Endothelial cell of umbilical vein (primary cell): Measurements from ENCODE around the gene POLR2C.

Source experiments
- CTCF ChIP-seq, 2 donors: IDR thresholded peaks; 1 replicate in 1 of 2; 2 replicates in 1 of 2; pipeline ENCODE4 v1.5.1; 2011; ENCODE audit warnings: low read length in 2 of 2, mild to moderate bottlenecking in 2 of 2, moderate library complexity in 2 of 2, control low read depth in 1 of 2, inconsistent platforms in 1 of 2, low read depth in 1 of 2; ENCODE audit not compliant: insufficient read depth in 1 of 2; ENCODE audit errors: extremely low read depth in 1 of 2
- EZH2 ChIP-seq: IDR thresholded peaks from 2 replicates; pipeline ENCODE4 v1.6.1; 2012; ENCODE audit warnings: borderline replicate concordance, low read depth, mild to moderate bottlenecking, moderate library complexity, low read length, inconsistent platforms; ENCODE audit not compliant: severe bottlenecking

DNA sequence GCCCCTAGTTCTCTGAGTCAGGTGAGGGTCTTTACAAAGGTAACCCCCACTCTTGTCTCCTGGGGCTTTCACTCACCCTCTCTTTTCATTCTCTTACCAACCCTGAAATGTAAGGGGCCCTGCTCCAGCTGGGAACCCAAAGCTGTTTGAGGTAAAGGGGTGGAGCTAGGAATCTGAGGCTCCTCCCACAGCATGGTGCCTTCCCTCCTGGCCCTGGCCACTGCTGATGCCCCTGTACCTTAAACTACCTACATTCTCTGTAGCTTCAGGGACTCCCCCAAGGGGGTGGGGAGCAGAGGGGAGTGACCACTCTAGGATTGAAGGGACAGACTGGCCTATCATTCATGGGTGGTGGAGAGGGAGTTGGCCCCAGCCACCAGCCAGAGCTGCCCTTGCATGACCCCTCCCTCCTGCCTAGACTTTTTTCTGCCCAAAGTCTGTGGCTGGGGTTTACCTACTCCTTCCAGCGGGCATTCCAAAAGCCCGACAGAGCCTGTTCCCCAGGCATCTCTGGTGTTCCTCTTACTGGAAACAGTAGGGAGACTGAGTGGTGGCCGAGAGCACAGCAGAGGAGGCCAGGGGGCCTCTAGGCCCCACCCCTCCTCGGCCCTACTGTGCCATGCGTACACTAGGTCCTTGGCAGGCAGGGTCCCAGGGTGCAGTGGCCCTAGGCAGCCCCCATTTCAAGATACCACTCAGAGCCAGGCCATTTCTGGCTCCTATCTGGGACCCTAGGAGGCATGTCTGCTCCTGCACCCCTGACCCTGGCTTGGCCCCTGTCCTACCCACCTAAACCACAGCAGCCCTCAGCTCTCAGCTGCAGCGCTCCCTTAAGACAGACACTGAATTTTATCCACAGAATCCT is 14.3 kb downstream of the POLR2C start:
- TF ChIP-seq CTCF (IDR thresholded peaks at IDR 0.05; ENCODE audit: extremely low read depth in 1 of 2, insufficient read depth in 1 of 2, low read depth in 1 of 2, low read length in 2 of 2) (no peak), EZH2 (no peak)
